Central memory CD4-positive, alpha-beta T cell (primary cell): Measurements from ENCODE around the gene SLC12A7.

Experiments
- DNase-seq: peaks from one replicate; pipeline ENCODE4 v3.0.0; 2022

Gene SLC12A7

GRCh38 chr5:1047332-1047965 is 64.4 kb downstream of the SLC12A7 start:
- no peak for DNase-seq

- no peak for DNase-seq
Observed at GRCh38 chr5:1045960-1046560, 65.8 kb downstream of the SLC12A7 start.

GRCh38 chr5:1044117-1044516 is 67.7 kb downstream of the SLC12A7 start:
- DNase-seq, result no peak

GRCh38 chr5:1043327-1043726 is 68.5 kb downstream of the SLC12A7 start:
- DNase-seq, result no peak

GRCh38 chr5:1042626-1043025 is 69.2 kb downstream of the SLC12A7 start:
- no peak for DNase-seq

- DNase-seq, result no peak
Observed at GRCh38 chr5:1041225-1042143, 70.4 kb downstream of the SLC12A7 start.

GRCh38 chr5:1040571-1040970 is 71.3 kb downstream of the SLC12A7 start:
- DNase-seq, result no peak

GRCh38 chr5:1039706-1040260 is 72.1 kb downstream of the SLC12A7 start:
- DNase-seq, result no peak

- no peak for DNase-seq
Observed at GRCh38 chr5:1039210-1039548, 72.7 kb downstream of the SLC12A7 start.

GRCh38 chr5:1038417-1039209 is 73.2 kb downstream of the SLC12A7 start:
- no peak for DNase-seq

- DNase-seq, result no peak
Observed at GRCh38 chr5:1037671-1038416, 74.0 kb downstream of the SLC12A7 start.

- DNase-seq, result no peak
Observed at GRCh38 chr5:1037123-1037670, 74.7 kb downstream of the SLC12A7 start.

- DNase-seq, result no peak
Observed at GRCh38 chr5:1036504-1037122, 75.2 kb downstream of the SLC12A7 start.

GRCh38 chr5:1035421-1036405 is 76.2 kb downstream of the SLC12A7 start:
- DNase-seq, result no peak

GRCh38 chr5:1034986-1035385 is 76.9 kb downstream of the SLC12A7 start:
- no peak for DNase-seq

GRCh38 chr5:1034421-1034905 is 77.4 kb downstream of the SLC12A7 start:
- no peak for DNase-seq

- no peak for DNase-seq
Observed at GRCh38 chr5:1033606-1034420, 78.0 kb downstream of the SLC12A7 start.

GRCh38 chr5:1033178-1033577 is 78.7 kb downstream of the SLC12A7 start:
- DNase-seq, result no peak

GRCh38 chr5:1032551-1033027 is 79.3 kb downstream of the SLC12A7 start:
- DNase-seq, result no peak
